HCT116 (cell line): ENCODE measurements around the gene ZSCAN21. TPM values are rescaled to one million over a fixed set of nuclear protein-coding genes. Genes with fewer than 3 reads are reported as not detected.

Experiments
- ATAC-seq: fragments of 200-7000 bp; cut with Tn5 transposase; 2 replicates; pipeline ENCODE4 v1.9.1; 2020; ENCODE audit warnings: mild to moderate bottlenecking, moderate library complexity
- BruUV-seq: library from RNA; stranded (reverse); fragments of 400-500 nt; replicated peaks from 2 replicates; lab custom pipeline; 2021; lab: Mats Ljungman, UMichigan
- CTCF ChIA-PET: fragments of 300-600 bp; sonication (Branson Sonifier 250); formaldehyde crosslinking; loops from one replicate; lab custom pipeline; 2021; ENCODE audit warnings: antibody characterized with exemption; lab: Charles Lee
- POLR2A ChIA-PET: fragments of 300-600, 350-600 bp; sonication (Branson Sonifier 250); formaldehyde crosslinking; loops from one replicate; lab custom pipeline; 2021; ENCODE audit warnings: antibody characterized with exemption; lab: Charles Lee
- RAD21 ChIA-PET, 2 experiments: fragments of 300-600 bp; sonication (Branson Sonifier 250); formaldehyde crosslinking; loops; one replicate each; lab custom pipeline; 2023; ENCODE audit warnings: low total read pairs in 2 of 2; ENCODE audit not compliant: uncharacterized antibody in 2 of 2, unreplicated experiment in 2 of 2, low non-redundant PET in 1 of 2; lab: Charles Lee
- DNase-seq: peaks from one replicate; pipeline ENCODE4 v3.0.0-alpha.2; 2010; ENCODE audit warnings: low read depth, low spot score
- H2AFZ ChIP-seq: fragments of 200-600 bp; shearing (Covaris generic), sonication (generic); 2 replicates; pipeline ENCODE4 v1.6.1; 2017; ENCODE audit warnings: low read depth, mixed run types, mixed read lengths, antibody characterized with exemption, low read length; ENCODE audit not compliant: poor library complexity, severe bottlenecking
- H3K27ac ChIP-seq: 2 replicates; pipeline ENCODE4 v1.5.1; 2012; ENCODE audit warnings: low read depth, low read length
- H3K27me3 ChIP-seq: fragments of 200-600 bp; sonication (generic); 2 replicates; pipeline ENCODE4 v1.6.1; 2016; ENCODE audit warnings: mixed run types, low read length, mixed read lengths; ENCODE audit not compliant: insufficient read depth
- H3K36me3 ChIP-seq, 2 experiments: fragments of 200-500 bp in 1 of 2; fragments of 200-600 bp in 1 of 2; sonication (Bioruptor generic) in 1 of 2; sonication (generic) in 1 of 2; 2 replicates each; pipeline versions ENCODE4 v1.5.1 to v1.6.1; 2014 to 2016; ENCODE audit warnings: low read length in 2 of 2, inconsistent platforms in 1 of 2, mixed read lengths in 1 of 2, mixed run types in 1 of 2; ENCODE audit not compliant: insufficient read depth in 2 of 2, control insufficient read depth in 1 of 2
- H3K4me1 ChIP-seq, 2 experiments: fragments of 200-600 bp in 1 of 2; sonication (generic) in 1 of 2; 2 replicates each; pipeline versions ENCODE4 v1.5.1 to v1.6.1; 2012 to 2017; ENCODE audit warnings: low read length in 2 of 2, inconsistent platforms in 1 of 2, mild to moderate bottlenecking in 1 of 2, mixed read lengths in 1 of 2, mixed run types in 1 of 2, moderate library complexity in 1 of 2; ENCODE audit not compliant: insufficient read depth in 2 of 2, control insufficient read depth in 1 of 2
- H3K4me2 ChIP-seq: fragments of 200-600 bp; sonication (generic); 2 replicates; pipeline ENCODE4 v1.6.1; 2017; ENCODE audit warnings: mixed run types, low read length, mixed read lengths
- H3K4me3 ChIP-seq, 2 experiments: fragments of 200-600 bp in 1 of 2; sonication (generic) in 1 of 2; replicated peaks in 1 of 2; 2 replicates each; pipeline ENCODE4 v1.5.1; 2011 to 2016; ENCODE audit warnings: low read length in 2 of 2, control low read depth in 1 of 2, low read depth in 1 of 2, mild to moderate bottlenecking in 1 of 2, mixed read lengths in 1 of 2, mixed run types in 1 of 2
- H3K79me2 ChIP-seq: fragments of 200-600 bp; sonication (generic); 2 replicates; pipeline ENCODE4 v1.6.1; 2017; ENCODE audit warnings: mild to moderate bottlenecking, mixed run types, low read length, moderate library complexity, mixed read lengths; ENCODE audit not compliant: insufficient read depth
- H3K9ac ChIP-seq: fragments of 200-600 bp; sonication (generic); 2 replicates; pipeline ENCODE4 v1.6.1; 2016; ENCODE audit warnings: low read length, mixed read lengths
- H3K9me2 ChIP-seq: fragments of 200-600 bp; sonication (generic), shearing (Covaris generic); 2 replicates; pipeline ENCODE4 v1.6.1; 2017; ENCODE audit warnings: mixed run types, mild to moderate bottlenecking, moderate library complexity; ENCODE audit not compliant: insufficient read depth
- H3K9me3 ChIP-seq, 2 experiments: fragments of 200-500 bp in 1 of 2; fragments of 200-600 bp in 1 of 2; sonication (Bioruptor generic) in 1 of 2; sonication (generic) in 1 of 2; 2 replicates each; pipeline ENCODE4 v1.6.1; 2014 to 2017; ENCODE audit warnings: low read length in 2 of 2, mixed read lengths in 2 of 2, inconsistent platforms in 1 of 2, low read depth in 1 of 2, mild to moderate bottlenecking in 1 of 2, mixed run types in 1 of 2, moderate library complexity in 1 of 2; ENCODE audit not compliant: control insufficient read depth in 1 of 2, insufficient read depth in 1 of 2
- H4K20me1 ChIP-seq: fragments of 200-600 bp; sonication (generic), shearing (Covaris generic); 2 replicates; pipeline ENCODE4 v1.6.1; 2017; ENCODE audit warnings: mixed run types, mild to moderate bottlenecking, moderate library complexity; ENCODE audit not compliant: insufficient read depth
- CBX3 ChIP-seq: IDR thresholded peaks from 2 replicates; pipeline ENCODE4 v1.6.1; 2012; ENCODE audit warnings: low read depth
- EZH2 ChIP-seq: fragments of 200-600 bp; sonication (generic); IDR thresholded peaks from 2 replicates; pipeline ENCODE4 v1.6.1; 2017; ENCODE audit warnings: antibody characterized with exemption, mixed run types
- EZH2phosphoT487 ChIP-seq: fragments of 200-600 bp; IDR thresholded peaks from 2 replicates; pipeline ENCODE4 v1.6.1; 2018; ENCODE audit warnings: antibody characterized with exemption, borderline replicate concordance
- FOSL1 ChIP-seq: IDR thresholded peaks from 2 replicates; pipeline ENCODE4 v1.6.1; 2012; ENCODE audit warnings: low read depth
- JUND ChIP-seq: IDR thresholded peaks from 2 replicates; pipeline ENCODE4 v1.6.1; 2012
- POLR2A ChIP-seq: IDR thresholded peaks from 2 replicates; pipeline ENCODE4 v1.7.0; 2011; ENCODE audit warnings: borderline replicate concordance; ENCODE audit not compliant: insufficient read depth, insufficient read length; ENCODE audit errors: extremely low read depth
- RAD21 ChIP-seq: IDR thresholded peaks from 2 replicates; pipeline ENCODE4 v1.6.1; 2012; ENCODE audit warnings: low read depth, mild to moderate bottlenecking
- SP1 ChIP-seq: IDR thresholded peaks from 2 replicates; pipeline ENCODE4 v1.6.1; 2012; ENCODE audit warnings: low read depth
- SRF ChIP-seq: IDR thresholded peaks from 2 replicates; pipeline ENCODE4 v1.6.1; 2012; ENCODE audit warnings: low read depth
- TCF7L2 ChIP-seq: IDR thresholded peaks from 2 replicates; pipeline ENCODE4 v1.7.0; 2011; ENCODE audit warnings: borderline replicate concordance, inconsistent platforms; ENCODE audit not compliant: insufficient read depth, insufficient read length; ENCODE audit errors: extremely low read depth
- ZFX ChIP-seq: fragments of 450-650 bp; IDR thresholded peaks from 2 replicates; pipeline ENCODE4 v1.6.1; 2017
- ZNF274 ChIP-seq: fragments of 200-500 bp; sonication (Bioruptor generic); IDR thresholded peaks from 2 replicates; pipeline ENCODE4 v1.6.1; 2014; ENCODE audit warnings: mild to moderate bottlenecking, low read depth, low read length, inconsistent platforms
- intact Hi-C: fragments of 100-400 bp; cut with micrococcal nuclease; formaldehyde crosslinking; loops from 2 replicates; pipeline ENCODE4 v1.10.0; 2022
- total RNA-seq: library from RNA; stranded (reverse); gene quantifications from one replicate; pipeline ENCODE4 v1.2.1, GENCODE V29; 2021; ENCODE audit not compliant: unreplicated experiment
- TF ChIP-seq, protein P1 (sequence below): IDR thresholded peaks from 2 replicates; pipeline ENCODE4 v1.6.1; 2012; ENCODE audit warnings: low read depth
- TF ChIP-seq, protein P2 (sequence below): IDR thresholded peaks from 2 replicates; pipeline ENCODE4 v1.6.1; 2012
- TF ChIP-seq, protein P3 (sequence below), 3 experiments: fragments of 200-600 bp in 1 of 3; sonication (generic) in 1 of 3; IDR thresholded peaks in 2 of 3; conservative IDR thresholded peaks in 1 of 3; 2 replicates each; pipeline ENCODE4 v1.5.1; 2012 to 2017; ENCODE audit warnings: low read depth in 2 of 3, low read length in 2 of 3, antibody characterized with exemption in 1 of 3, borderline replicate concordance in 1 of 3, control low read depth in 1 of 3, mild to moderate bottlenecking in 1 of 3, mixed read lengths in 1 of 3, mixed run types in 1 of 3, moderate library complexity in 1 of 3; ENCODE audit not compliant: insufficient read depth in 1 of 3

The ZSCAN21 gene
- total RNA-seq, 1 experiment from 2014 or later, result 10.3 TPM

GRCh38 chr7:100023526-100023925, 26.0 kb upstream of the ZSCAN21 start:
- Histone ChIP-seq H3K9ac (no peak overlapping the region), H3K9me2 (no peaks in the 10 kb centered on the region), H2AFZ (no peak overlapping the region), H3K4me2 (no peak overlapping the region), H3K9me3 (no peaks in the 10 kb centered on the region), H3K79me2 (peaks cover 44% of the 10 kb centered on the region), H3K27me3 (no peaks in the 10 kb centered on the region), H3K4me1 (no peaks in the 10 kb centered on the region), H4K20me1 (no peaks in the 10 kb centered on the region; the same call in 1 of the 2 replicates), H3K36me3 (peaks cover 21 to 41% of the 10 kb centered on the region in 2 experiments), H3K27ac (no peak overlapping the region), H3K4me3 (no peak overlapping the region)
- BruUV-seq, result no TSS peak
- no peak for ATAC-seq
- no peak for DNase-seq
- ChIA-PET POLR2A (no interaction called here), CTCF (no interaction called here), RAD21 (no interaction called here)
- intact Hi-C loops, result no loop called here
- TF ChIP-seq SRF (no peak), TCF7L2 (no peak), EZH2phosphoT487 (no peak), RAD21 (no peak), ZNF274 (no peak), POLR2A (no peak), CBX3 (no peak), FOSL1 (no peak), SP1 (no peak), ZFX (no peak), EZH2 (no peak), JUND (no peak)
- TF ChIP-seq, protein P1, sequence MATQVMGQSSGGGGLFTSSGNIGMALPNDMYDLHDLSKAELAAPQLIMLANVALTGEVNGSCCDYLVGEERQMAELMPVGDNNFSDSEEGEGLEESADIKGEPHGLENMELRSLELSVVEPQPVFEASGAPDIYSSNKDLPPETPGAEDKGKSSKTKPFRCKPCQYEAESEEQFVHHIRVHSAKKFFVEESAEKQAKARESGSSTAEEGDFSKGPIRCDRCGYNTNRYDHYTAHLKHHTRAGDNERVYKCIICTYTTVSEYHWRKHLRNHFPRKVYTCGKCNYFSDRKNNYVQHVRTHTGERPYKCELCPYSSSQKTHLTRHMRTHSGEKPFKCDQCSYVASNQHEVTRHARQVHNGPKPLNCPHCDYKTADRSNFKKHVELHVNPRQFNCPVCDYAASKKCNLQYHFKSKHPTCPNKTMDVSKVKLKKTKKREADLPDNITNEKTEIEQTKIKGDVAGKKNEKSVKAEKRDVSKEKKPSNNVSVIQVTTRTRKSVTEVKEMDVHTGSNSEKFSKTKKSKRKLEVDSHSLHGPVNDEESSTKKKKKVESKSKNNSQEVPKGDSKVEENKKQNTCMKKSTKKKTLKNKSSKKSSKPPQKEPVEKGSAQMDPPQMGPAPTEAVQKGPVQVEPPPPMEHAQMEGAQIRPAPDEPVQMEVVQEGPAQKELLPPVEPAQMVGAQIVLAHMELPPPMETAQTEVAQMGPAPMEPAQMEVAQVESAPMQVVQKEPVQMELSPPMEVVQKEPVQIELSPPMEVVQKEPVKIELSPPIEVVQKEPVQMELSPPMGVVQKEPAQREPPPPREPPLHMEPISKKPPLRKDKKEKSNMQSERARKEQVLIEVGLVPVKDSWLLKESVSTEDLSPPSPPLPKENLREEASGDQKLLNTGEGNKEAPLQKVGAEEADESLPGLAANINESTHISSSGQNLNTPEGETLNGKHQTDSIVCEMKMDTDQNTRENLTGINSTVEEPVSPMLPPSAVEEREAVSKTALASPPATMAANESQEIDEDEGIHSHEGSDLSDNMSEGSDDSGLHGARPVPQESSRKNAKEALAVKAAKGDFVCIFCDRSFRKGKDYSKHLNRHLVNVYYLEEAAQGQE, result no peak
- TF ChIP-seq, protein P2, sequence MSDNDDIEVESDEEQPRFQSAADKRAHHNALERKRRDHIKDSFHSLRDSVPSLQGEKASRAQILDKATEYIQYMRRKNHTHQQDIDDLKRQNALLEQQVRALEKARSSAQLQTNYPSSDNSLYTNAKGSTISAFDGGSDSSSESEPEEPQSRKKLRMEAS, result no peak
- TF ChIP-seq, protein P3, sequence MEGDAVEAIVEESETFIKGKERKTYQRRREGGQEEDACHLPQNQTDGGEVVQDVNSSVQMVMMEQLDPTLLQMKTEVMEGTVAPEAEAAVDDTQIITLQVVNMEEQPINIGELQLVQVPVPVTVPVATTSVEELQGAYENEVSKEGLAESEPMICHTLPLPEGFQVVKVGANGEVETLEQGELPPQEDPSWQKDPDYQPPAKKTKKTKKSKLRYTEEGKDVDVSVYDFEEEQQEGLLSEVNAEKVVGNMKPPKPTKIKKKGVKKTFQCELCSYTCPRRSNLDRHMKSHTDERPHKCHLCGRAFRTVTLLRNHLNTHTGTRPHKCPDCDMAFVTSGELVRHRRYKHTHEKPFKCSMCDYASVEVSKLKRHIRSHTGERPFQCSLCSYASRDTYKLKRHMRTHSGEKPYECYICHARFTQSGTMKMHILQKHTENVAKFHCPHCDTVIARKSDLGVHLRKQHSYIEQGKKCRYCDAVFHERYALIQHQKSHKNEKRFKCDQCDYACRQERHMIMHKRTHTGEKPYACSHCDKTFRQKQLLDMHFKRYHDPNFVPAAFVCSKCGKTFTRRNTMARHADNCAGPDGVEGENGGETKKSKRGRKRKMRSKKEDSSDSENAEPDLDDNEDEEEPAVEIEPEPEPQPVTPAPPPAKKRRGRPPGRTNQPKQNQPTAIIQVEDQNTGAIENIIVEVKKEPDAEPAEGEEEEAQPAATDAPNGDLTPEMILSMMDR (IDR thresholded peaks at IDR 0.05 in 2 of 3, conservative IDR thresholded peaks at IDR 0.05 in 1 of 3; ENCODE audit: borderline replicate concordance in 1 of 3, insufficient read depth in 1 of 3, low read depth in 2 of 3, low read length in 2 of 3), result no peak
